H1 (cell line): ENCODE results near the gene CCNYL1. TPM values are rescaled to one million over a fixed set of nuclear protein-coding genes. Genes with fewer than 3 reads are reported as not detected.

Experiments used
- CTCF ChIA-PET: fragments of 300-600 bp; sonication (Branson Sonifier 250); formaldehyde crosslinking; loops from one replicate; lab custom pipeline; 2021; ENCODE audit not compliant: partially characterized antibody; lab: Charles Lee
- POLR2A ChIA-PET: fragments of 300-600 bp; sonication (Branson Sonifier 250); formaldehyde crosslinking; loops from one replicate; lab custom pipeline; 2021; ENCODE audit warnings: inconsistent platforms; ENCODE audit not compliant: partially characterized antibody; lab: Charles Lee
- DNase-seq, 2 experiments: peaks; one replicate each; pipeline versions ENCODE4 v3.0.0 to v3.0.0-alpha.2; 2010 to 2022; ENCODE audit warnings: low spot score in 2 of 2, low read depth in 1 of 2, mixed read lengths in 1 of 2
- FAIRE-seq: peaks from 2 replicates; lab custom pipeline; 2011; peaks lifted over from hg19 to GRCh38; lab: Jason Lieb, UNC
- H2AFZ ChIP-seq: 2 replicates; pipeline ENCODE4 v1.8.1; 2012; ENCODE audit warnings: low read length, inconsistent platforms
- H2AK5ac ChIP-seq: 2 replicates; pipeline ENCODE4 v1.6.1; 2013; ENCODE audit warnings: low read depth, low read length
- H2BK120ac ChIP-seq: replicated peaks from 2 replicates; pipeline ENCODE3; 2013; ENCODE audit warnings: low read depth, low read length, inconsistent platforms
- H2BK12ac ChIP-seq: 2 replicates; pipeline ENCODE4 v1.6.1; 2013; ENCODE audit warnings: low read depth, low read length
- H2BK15ac ChIP-seq: 2 replicates; pipeline ENCODE4 v1.6.1; 2013; ENCODE audit warnings: low read length
- H2BK20ac ChIP-seq: 2 replicates; pipeline ENCODE4 v1.6.1; 2013; ENCODE audit warnings: low read length
- H2BK5ac ChIP-seq: 2 replicates; pipeline ENCODE4 v1.6.1; 2013; ENCODE audit warnings: low read depth, low read length
- H3K14ac ChIP-seq: 2 replicates; pipeline ENCODE4 v1.6.1; 2013; ENCODE audit warnings: inconsistent platforms; ENCODE audit not compliant: insufficient read length
- H3K18ac ChIP-seq: 2 replicates; pipeline ENCODE4 v1.6.1; 2013; ENCODE audit warnings: low read length; ENCODE audit errors: extremely low read depth
- H3K23ac ChIP-seq: 2 replicates; pipeline ENCODE4 v1.6.1; 2013; ENCODE audit warnings: inconsistent platforms; ENCODE audit not compliant: insufficient read length
- H3K23me2 ChIP-seq: 2 replicates; pipeline ENCODE4 v1.6.1; 2013; ENCODE audit warnings: low read depth, low read length
- H3K27ac ChIP-seq: 2 replicates; pipeline ENCODE4 v1.6.1; 2011; ENCODE audit warnings: low read depth, low read length, inconsistent platforms
- H3K27me3 ChIP-seq, 4 experiments: replicated peaks in 1 of 4; 1 replicate in 1 of 4; 2 replicates in 3 of 4; pipeline versions ENCODE4 v1.6.1 to v1.8.1; 2011 to 2013; ENCODE audit warnings: low read length in 3 of 4, mild to moderate bottlenecking in 3 of 4, inconsistent platforms in 2 of 4, mixed read lengths in 2 of 4, moderate library complexity in 1 of 4; ENCODE audit not compliant: control insufficient read depth in 3 of 4, insufficient read depth in 3 of 4; ENCODE audit errors: extremely low read depth in 1 of 4
- H3K36me3 ChIP-seq, 4 experiments: 2 replicates each; pipeline versions ENCODE4 v1.6.1 to v1.8.1; 2011 to 2013; ENCODE audit warnings: mild to moderate bottlenecking in 4 of 4, low read length in 3 of 4, moderate library complexity in 2 of 4, control low read depth in 1 of 4, inconsistent platforms in 1 of 4; ENCODE audit not compliant: insufficient read depth in 4 of 4, control insufficient read depth in 2 of 4
- H3K4ac ChIP-seq: replicated peaks from 2 replicates; pipeline ENCODE3; 2013; ENCODE audit warnings: low read length, low read depth, mixed read lengths, inconsistent platforms; ENCODE audit not compliant: insufficient read length
- H3K4me1 ChIP-seq, 4 experiments: replicated peaks in 1 of 4; 1 replicate in 1 of 4; 2 replicates in 3 of 4; pipeline versions ENCODE4 v1.6.1 to v1.8.1; 2011 to 2013; ENCODE audit warnings: low read length in 3 of 4, inconsistent platforms in 2 of 4, mixed read lengths in 1 of 4; ENCODE audit not compliant: insufficient read depth in 4 of 4, control insufficient read depth in 3 of 4
- H3K4me2 ChIP-seq, 2 experiments: 2 replicates each; pipeline versions ENCODE4 v1.6.1 to v1.8.1; 2011 to 2013; ENCODE audit warnings: low read depth in 2 of 2, low read length in 2 of 2, control low read depth in 1 of 2, inconsistent platforms in 1 of 2, mild to moderate bottlenecking in 1 of 2; ENCODE audit not compliant: insufficient read depth in 1 of 2
- H3K4me3 ChIP-seq, 4 experiments: fragments of 200-600, 300-600 bp in 1 of 4; sonication (generic), shearing (Covaris generic), sonication (Bioruptor Twin) in 1 of 4; 2 replicates each; pipeline versions ENCODE4 v1.5.1 to v1.8.1; 2011 to 2016; ENCODE audit warnings: low read length in 4 of 4, low read depth in 3 of 4, control low read depth in 2 of 4, inconsistent platforms in 2 of 4, mild to moderate bottlenecking in 2 of 4, mixed read lengths in 1 of 4, moderate library complexity in 1 of 4; ENCODE audit not compliant: insufficient read depth in 2 of 4; ENCODE audit errors: extremely low read depth in 1 of 4
- H3K56ac ChIP-seq: replicated peaks from 2 replicates; pipeline ENCODE3; 2013; ENCODE audit warnings: low read depth, mild to moderate bottlenecking, mixed read lengths, low read length, inconsistent platforms; ENCODE audit not compliant: insufficient read length
- H3K79me1 ChIP-seq: 2 replicates; pipeline ENCODE4 v1.6.1; 2013; ENCODE audit warnings: low read depth, low read length, control low read depth
- H3K79me2 ChIP-seq, 2 experiments: 2 replicates each; pipeline versions ENCODE4 v1.6.1 to v1.8.1; 2012 to 2013; ENCODE audit warnings: low read length in 2 of 2, mild to moderate bottlenecking in 2 of 2, inconsistent platforms in 1 of 2; ENCODE audit not compliant: insufficient read depth in 2 of 2, control insufficient read depth in 1 of 2
- H3K9ac ChIP-seq, 4 experiments: replicated peaks in 1 of 4; 1 replicate in 1 of 4; 2 replicates in 3 of 4; pipeline versions ENCODE4 v1.6.1 to v1.8.1; 2011 to 2013; ENCODE audit warnings: low read depth in 3 of 4, low read length in 3 of 4, control low read depth in 2 of 4, mild to moderate bottlenecking in 2 of 4, moderate library complexity in 2 of 4, inconsistent platforms in 1 of 4; ENCODE audit errors: extremely low read depth in 1 of 4
- H3K9me3 ChIP-seq, 2 experiments: 2 replicates each; pipeline versions ENCODE4 v1.6.1 to v1.8.1; 2012 to 2013; ENCODE audit warnings: mild to moderate bottlenecking in 2 of 2, moderate library complexity in 2 of 2, control low read depth in 1 of 2, inconsistent platforms in 1 of 2, low read depth in 1 of 2, low read length in 1 of 2, mixed read lengths in 1 of 2; ENCODE audit not compliant: insufficient read depth in 2 of 2
- H4K20me1 ChIP-seq, 2 experiments: replicated peaks in 1 of 2; 2 replicates each; pipeline versions ENCODE3 to v1.8.1; 2011 to 2013; ENCODE audit warnings: inconsistent platforms in 2 of 2, low read length in 2 of 2, mild to moderate bottlenecking in 1 of 2; ENCODE audit not compliant: insufficient read depth in 2 of 2, control insufficient read depth in 1 of 2
- H4K5ac ChIP-seq: 2 replicates; pipeline ENCODE4 v1.6.1; 2013; ENCODE audit warnings: low read length, low read depth, mixed read lengths, inconsistent platforms; ENCODE audit not compliant: insufficient read length
- H4K8ac ChIP-seq: 2 replicates; pipeline ENCODE4 v1.8.0; 2013; ENCODE audit warnings: mild to moderate bottlenecking, moderate library complexity, low read length, inconsistent platforms; ENCODE audit not compliant: insufficient read depth; ENCODE audit errors: extremely low read depth
- H4K91ac ChIP-seq: replicated peaks from 2 replicates; pipeline ENCODE3; 2013; ENCODE audit warnings: low read length, mixed read lengths, inconsistent platforms; ENCODE audit not compliant: insufficient read length
- SP1 ChIP-seq: IDR thresholded peaks from 2 replicates; pipeline ENCODE4 v1.6.1; 2011; ENCODE audit warnings: low read depth, low read length
- WGBS, 2 experiments: shearing (Covaris generic) in 1 of 2; methylation state at CpG; one replicate each; pipeline versions ENCODE4 v1.1.6 to v1.1.7; 2013 to 2015; ENCODE audit warnings: low lambda C conversion rate in 2 of 2, mixed read lengths in 2 of 2, inconsistent platforms in 1 of 2, low coverage in 1 of 2, missing lambda C conversion rate in 1 of 2; ENCODE audit not compliant: insufficient replicate concordance in 2 of 2, insufficient coverage in 1 of 2, insufficient read length in 1 of 2; ENCODE audit errors: extremely low coverage in 1 of 2, missing lambda C conversion rate in 1 of 2; 5-methylcytosine and 5-hydroxymethylcytosine counted together
- polyA plus RNA-seq, 7 experiments: library from polyadenylated mRNA; depleted of rRNA in 3 of 7; stranded (reverse) in 5 of 7; unstranded in 2 of 7; fragments of >200 nt in 5 of 7; fragments of 200-250 nt in 2 of 7; gene quantifications; 1 replicate in 5 of 7; 2 replicates in 1 of 7; 4 replicates in 1 of 7; pipeline versions ENCODE4 v1.2.1 to v1.2.3, GENCODE V29; 2011 to 2013; ENCODE audit warnings: missing spikeins in 2 of 7, mixed read lengths in 2 of 7
- total RNA-seq: library from RNA; stranded (reverse); fragmentation: NEBNext Ultra II Directional; extraction: Animal tissue kit (Norgen Biotek cat#: 25700); gene quantifications from 2 replicates; pipeline ENCODE4 v1.2.1, GENCODE V29; 2021

CCNYL1 gene
- total and polyA plus RNA-seq, 2 of the 8 experiments (the other 6 are each of a cell fraction or from before 2014, with no cell fraction given): 13.3 to 35.4 TPM

DNA sequence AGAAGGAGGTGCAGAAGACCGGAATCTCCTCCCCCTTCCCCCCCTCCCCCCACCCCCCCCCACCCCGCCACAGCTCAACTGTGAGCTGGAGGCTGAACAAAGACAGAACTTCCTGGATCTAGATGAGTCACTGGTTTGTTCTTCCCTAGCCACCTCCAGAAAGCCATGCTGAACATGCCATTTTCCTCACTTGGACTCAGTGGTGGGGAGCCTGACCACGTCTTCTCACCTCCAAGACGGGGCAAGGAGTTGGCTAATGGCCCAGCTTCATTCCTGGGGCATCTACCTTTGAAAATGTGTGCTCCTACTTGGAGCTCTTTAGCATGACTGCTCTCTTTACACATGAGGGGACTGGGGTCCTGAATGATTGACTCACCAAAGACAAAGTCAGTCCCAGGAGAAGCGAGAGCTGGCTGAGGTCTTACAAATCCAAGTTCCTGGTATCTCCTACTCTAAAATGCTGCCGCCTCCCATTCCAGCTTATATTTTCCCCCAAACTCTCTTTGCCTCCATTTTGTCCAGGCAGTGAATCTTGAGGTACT lies 80.9 kb downstream of the CCNYL1 start:
- Histone ChIP-seq H2AFZ (0 out of 2 replicates have a peak overlapping the region, but pooled peaks have one; percentile 12), H2BK12ac (peak overlapping the region; percentile 45; the same call in 1 of the 2 replicates), H3K14ac (no peak overlapping the region), H3K4ac (no peak overlapping the region), H3K56ac (no peak overlapping the region), H3K27me3 (no peaks in the 10 kb centered on the region), H3K4me2 (no peak overlapping the region), H2BK120ac (no peak overlapping the region), H2BK5ac (peak overlapping the region; percentile 38; the same call in 1 of the 2 replicates), H3K23ac (no peak overlapping the region), H3K18ac (peak overlapping the region; percentile 39; the same call in 1 of the 2 replicates), H3K79me2 (no peaks in the 10 kb centered on the region), H4K20me1 (no peaks in the 10 kb centered on the region), H3K79me1 (no peaks in the 10 kb centered on the region), H3K4me3 (no peak overlapping the region), H3K9me3 (no peaks in the 10 kb centered on the region), H4K8ac (no peak overlapping the region), H4K91ac (peak overlapping the region; percentile 6), H3K23me2 (no peaks in the 10 kb centered on the region), H4K5ac (peak overlapping the region; percentile 1), H2BK15ac (no peak overlapping the region), H2BK20ac (peak overlapping the region; percentile 28), H3K36me3 (no peaks in the 10 kb centered on the region), H2AK5ac (no peak overlapping the region), H3K4me1 (peaks cover 4 to 12% (median 11%) of the 10 kb centered on the region in 4 experiments; a peak in 5 of 7 replicates), H3K9ac (no peak overlapping the region), H3K27ac (no peak overlapping the region)
- DNase-seq (no peak), FAIRE-seq (no peak)
- ChIA-PET CTCF (interaction anchor here (0.5 to 2.2 kb wide), 18 partner anchors 10 to 592 kb away, joined by 3 to 8 read pairs (median 4); no protein-coding TSS in a partner anchor), POLR2A (interaction anchor here (0.6 to 3.3 kb wide), 7 partner anchors 14 to 160 kb away, joined by 3 to 14 read pairs (median 4); partner anchors contain the start of gene FZD5)
- WGBS, 2 experiments: 82% methylated on average over 5 of the region's 6 CpGs; no CpG with 5 or more reads in 1 of the 2 experiments
- TF ChIP-seq SP1: no peak
